ENCODE results near the gene PAPPA2. TPM values are rescaled to one million over a fixed set of nuclear protein-coding genes. Genes with fewer than 3 reads are reported as not detected.

PAPPA2 gene
- total RNA-seq, 1 experiment from 2014 or later, result not detected

- Histone ChIP-seq H3K9me2 (replicated peaks; ENCODE audit: low read length) (no peaks in the 10 kb centered on the region), H3K27ac (ENCODE audit: low read length) (no peak overlapping the region), H3K9ac (ENCODE audit: low read length) (no peak overlapping the region), H3F3A (ENCODE audit: low read length, unreplicated experiment) (no peaks in the 10 kb centered on the region), H2AFZ (ENCODE audit: low read length) (no peak overlapping the region), H3K27me3 (ENCODE audit: low read length) (peaks cover 13% of the 10 kb centered on the region; the same call in 1 of the 2 replicates), H4K20me1 (ENCODE audit: low read length) (no peaks in the 10 kb centered on the region), H3K4me2 (ENCODE audit: low read length) (no peak overlapping the region), H3K4me3 (ENCODE audit: low read length) (no peak overlapping the region), H3K36me3 (ENCODE audit: low read depth, low read length) (no peaks in the 10 kb centered on the region), H3K79me2 (ENCODE audit: low read length) (no peaks in the 10 kb centered on the region), H3K4me1 (ENCODE audit: insufficient read depth, low read length) (no peaks in the 10 kb centered on the region), H3K9me3 (ENCODE audit: low read length) (no peaks in the 10 kb centered on the region)
- no peak for ATAC-seq
- no peak for DNase-seq
- intact Hi-C loops (cut with micrococcal nuclease), result no loop called here
- ChIA-PET POLR2A (ENCODE audit: unreplicated experiment) (no interaction called here), CTCF (no interaction called here)
- TF ChIP-seq CTCF (conservative IDR thresholded peaks at IDR 0.05; ENCODE audit: low read depth, low read length), result no peak
- TF ChIP-seq EZH2 (IDR thresholded peaks at IDR 0.05; ENCODE audit: low read length, unreplicated experiment), result no peak
- BruUV-seq (replicated peaks), result no TSS peak
Measured at GRCh38 chr1:176595217-176595616, 132.2 kb downstream of the PAPPA2 start.

GRCh38 chr1:176601348-176601747 is 138.4 kb downstream of the PAPPA2 start:
- intact Hi-C loops (cut with micrococcal nuclease), result no loop called here
- Histone ChIP-seq H3K27ac (ENCODE audit: low read length) (no peak overlapping the region), H2AFZ (ENCODE audit: low read length) (no peak overlapping the region), H4K20me1 (ENCODE audit: low read length) (no peaks in the 10 kb centered on the region), H3K4me2 (ENCODE audit: low read length) (no peak overlapping the region), H3K79me2 (ENCODE audit: low read length) (no peaks in the 10 kb centered on the region), H3K9ac (ENCODE audit: low read length) (no peak overlapping the region), H3K4me3 (ENCODE audit: low read length) (no peak overlapping the region), H3K9me2 (replicated peaks; ENCODE audit: low read length) (no peaks in the 10 kb centered on the region), H3K27me3 (ENCODE audit: low read length) (peaks cover 3% of the 10 kb centered on the region; the same call in 1 of the 2 replicates), H3K9me3 (ENCODE audit: low read length) (no peaks in the 10 kb centered on the region), H3K36me3 (ENCODE audit: low read depth, low read length) (no peaks in the 10 kb centered on the region), H3K4me1 (ENCODE audit: insufficient read depth, low read length) (no peaks in the 10 kb centered on the region), H3F3A (ENCODE audit: low read length, unreplicated experiment) (no peaks in the 10 kb centered on the region)
- POLR2A ChIA-PET (ENCODE audit: unreplicated experiment), result no interaction called here
- no peak for ATAC-seq
- TF ChIP-seq EZH2phosphoT487 (IDR thresholded peaks at IDR 0.05; ENCODE audit: borderline replicate concordance, low read length), result no peak
- no peak for TF ChIP-seq EZH2 (IDR thresholded peaks at IDR 0.05; ENCODE audit: low read length, unreplicated experiment)
- TF ChIP-seq CTCF (conservative IDR thresholded peaks at IDR 0.05; ENCODE audit: low read depth, low read length), result no peak
- BruUV-seq (replicated peaks), result no TSS peak
- no peak for DNase-seq
- CTCF ChIA-PET, result no interaction called here

GRCh38 chr1:176602388-176603004 is 139.5 kb downstream of the PAPPA2 start:
- no peak for DNase-seq
- H3K27me3 ChIP-seq (ENCODE audit: low read length), result no peaks in the 10 kb centered on the region; the same call in 1 of the 2 replicates
- no peaks in the 10 kb centered on the region for H3K9me2 ChIP-seq (replicated peaks; ENCODE audit: low read length)
- ATAC-seq, result no peak
- no peak overlapping the region for H3K9ac ChIP-seq (ENCODE audit: low read length)
- H4K20me1 ChIP-seq (ENCODE audit: low read length), result no peaks in the 10 kb centered on the region
- intact Hi-C loops (cut with micrococcal nuclease), result no loop called here
- no peak overlapping the region for H2AFZ ChIP-seq (ENCODE audit: low read length)
- POLR2A ChIA-PET (ENCODE audit: unreplicated experiment), result no interaction called here
- no peak overlapping the region for H3K4me2 ChIP-seq (ENCODE audit: low read length)
- H3K36me3 ChIP-seq (ENCODE audit: low read depth, low read length), result no peaks in the 10 kb centered on the region
- no peak overlapping the region for H3K4me3 ChIP-seq (ENCODE audit: low read length)
- no peaks in the 10 kb centered on the region for H3K9me3 ChIP-seq (ENCODE audit: low read length)
- BruUV-seq (replicated peaks), result no TSS peak
- no peaks in the 10 kb centered on the region for H3K79me2 ChIP-seq (ENCODE audit: low read length)
- CTCF ChIA-PET, result no interaction called here
- H3K4me1 ChIP-seq (ENCODE audit: insufficient read depth, low read length), result no peaks in the 10 kb centered on the region
- no peaks in the 10 kb centered on the region for H3F3A ChIP-seq (ENCODE audit: low read length, unreplicated experiment)
- TF ChIP-seq EZH2phosphoT487 (IDR thresholded peaks at IDR 0.05; ENCODE audit: borderline replicate concordance, low read length) (no peak), CTCF (conservative IDR thresholded peaks at IDR 0.05; ENCODE audit: low read depth, low read length) (no peak), EZH2 (IDR thresholded peaks at IDR 0.05; ENCODE audit: low read length, unreplicated experiment) (no peak)
- H3K27ac ChIP-seq (ENCODE audit: low read length), result no peak overlapping the region
